SW 1271 (cell line): ENCODE results near the gene G3BP1.
"Not testable (repeated sequence)": the region's sequence is repeated elsewhere in the genome, so short reads cannot be mapped to it uniquely, and the experiment has no call there.

Experiments used
- DNase-seq, 2 experiments: peaks; one replicate each; lab custom pipeline; 2025; lab: John Stamatoyannopoulos, UW

Gene G3BP1

DNA sequence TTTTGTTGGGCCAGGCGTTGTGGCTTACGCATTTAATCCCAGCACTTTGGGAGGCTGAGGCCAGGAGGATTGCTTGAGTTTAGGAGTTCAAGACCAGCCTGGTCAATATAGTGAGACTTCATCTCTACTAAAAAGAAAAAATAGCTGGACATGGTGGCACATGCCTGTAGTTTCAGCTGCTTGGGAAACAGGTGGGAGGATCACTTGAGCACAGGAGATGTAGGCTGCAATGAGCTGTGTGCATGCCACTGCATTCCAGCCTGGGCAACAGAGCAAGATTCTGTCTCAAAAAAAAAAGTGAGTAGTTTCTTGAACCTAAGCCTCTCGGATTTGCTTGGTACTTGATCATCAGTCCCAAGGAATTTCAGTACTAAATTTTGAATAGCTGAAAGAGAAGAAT is 26.9 kb downstream of the G3BP1 start:
- no peak for DNase-seq

DNA sequence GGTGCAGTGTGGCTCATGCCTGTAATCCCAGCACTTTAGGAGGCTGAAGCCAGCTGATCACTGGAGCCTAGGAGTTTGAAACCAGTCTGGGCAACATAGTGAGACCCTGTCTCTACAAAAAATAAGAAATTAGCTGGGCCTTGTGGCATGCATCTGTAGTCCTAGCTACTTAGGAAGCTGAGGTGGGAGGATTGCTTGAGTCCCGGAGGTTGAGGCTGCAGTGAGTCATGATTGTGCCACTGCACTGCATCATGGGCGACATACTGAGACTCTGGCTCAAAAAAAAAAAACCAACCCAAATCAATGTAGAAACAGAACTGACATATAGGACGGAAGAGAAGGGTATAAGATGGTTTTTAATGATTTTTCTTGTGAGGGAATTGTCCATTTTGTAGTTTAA is 27.7 kb downstream of the G3BP1 start:
- peak; percentile 20 to 43 for DNase-seq

- no peak for DNase-seq
Measured at GRCh38 chr5:151800532-151800931, 28.8 kb downstream of the G3BP1 start.

GRCh38 chr5:151805414-151806223 is 33.9 kb downstream of the G3BP1 start:
- no peak for DNase-seq

DNA sequence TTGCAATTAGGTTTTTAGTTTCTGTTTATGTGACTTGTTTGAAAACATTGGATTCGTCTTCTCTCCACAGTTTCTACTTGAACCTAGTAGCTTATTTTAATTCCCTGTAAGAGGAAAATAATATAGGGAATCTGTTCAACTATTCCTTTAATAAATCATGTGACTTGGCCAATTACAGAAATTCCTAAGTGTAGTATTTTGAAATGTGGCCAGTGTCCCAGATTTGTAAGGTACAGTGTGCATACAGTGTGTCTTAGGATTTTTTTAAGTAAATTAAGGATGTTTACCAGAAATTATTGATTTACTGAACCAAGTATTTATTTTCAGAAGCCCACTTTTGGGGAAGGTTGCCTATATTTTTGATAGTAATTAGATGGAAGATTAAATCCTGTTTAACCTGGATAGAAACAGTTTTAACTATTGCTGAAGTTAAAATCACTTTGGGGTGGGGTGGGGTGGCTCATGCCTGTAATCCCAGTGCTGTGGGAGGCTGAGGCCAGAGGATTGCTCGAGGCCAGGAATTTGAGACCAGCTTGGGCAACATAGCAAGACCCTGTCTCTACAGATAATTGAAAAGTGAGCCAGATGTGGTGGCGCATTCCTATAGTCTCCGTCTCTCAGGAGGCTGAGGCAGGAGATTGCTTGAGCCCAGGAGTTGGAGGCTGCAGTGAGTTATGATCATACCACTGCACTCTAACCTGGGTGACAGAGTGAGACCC is 36.9 kb downstream of the G3BP1 start:
- DNase-seq = no peak

DNA sequence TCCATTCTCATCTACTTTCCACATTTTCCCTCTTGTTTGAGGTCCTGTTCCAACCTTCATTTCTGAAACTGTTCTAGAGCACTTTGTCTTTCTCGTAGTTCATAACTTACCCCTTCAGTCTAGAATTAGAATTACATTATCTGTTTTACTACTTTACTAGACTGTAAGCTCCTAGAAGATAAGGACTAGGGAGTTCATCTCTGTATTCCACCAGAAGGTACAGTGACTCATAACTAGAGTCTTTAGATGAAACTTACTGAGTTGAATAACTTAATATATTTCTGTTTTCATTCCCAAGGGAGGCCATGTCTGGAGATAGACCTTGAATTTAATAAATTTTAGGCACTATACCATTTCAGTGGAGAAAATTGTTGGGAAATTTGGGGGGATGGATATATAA is 38.7 kb downstream of the G3BP1 start:
- no peak for DNase-seq

GRCh38 chr5:151810897-151811296 is 39.1 kb downstream of the G3BP1 start:
- DNase-seq = no peak

GRCh38 chr5:151811593-151812321 is 40.0 kb downstream of the G3BP1 start:
- no peak for DNase-seq

DNA sequence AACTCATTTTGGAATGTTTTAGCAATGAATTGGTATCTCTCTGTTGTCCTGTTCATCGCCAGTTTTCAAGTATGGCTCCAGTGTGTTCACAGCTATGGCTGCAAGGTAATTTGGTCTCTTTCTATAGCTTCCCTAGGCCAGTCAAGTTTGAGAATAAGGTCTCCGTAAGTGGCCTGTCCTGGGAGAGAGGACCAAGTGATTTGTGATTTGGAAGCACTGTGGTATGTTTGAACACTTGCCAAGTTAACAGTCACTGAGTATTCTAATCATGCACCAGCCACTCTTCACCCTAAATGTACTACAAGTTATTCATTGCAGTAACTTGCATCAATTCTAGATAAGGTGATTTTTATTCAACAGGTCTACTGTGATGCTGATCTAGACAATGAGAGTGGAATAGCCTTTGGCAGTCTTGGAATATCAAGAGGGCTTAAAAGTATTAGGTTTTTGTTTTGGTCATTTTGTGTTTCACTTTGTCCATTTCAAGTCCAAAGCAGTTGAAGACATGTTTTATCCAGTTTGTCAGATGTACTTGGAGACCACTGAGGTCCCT is 41.1 kb downstream of the G3BP1 start:
- no peak for DNase-seq

DNA sequence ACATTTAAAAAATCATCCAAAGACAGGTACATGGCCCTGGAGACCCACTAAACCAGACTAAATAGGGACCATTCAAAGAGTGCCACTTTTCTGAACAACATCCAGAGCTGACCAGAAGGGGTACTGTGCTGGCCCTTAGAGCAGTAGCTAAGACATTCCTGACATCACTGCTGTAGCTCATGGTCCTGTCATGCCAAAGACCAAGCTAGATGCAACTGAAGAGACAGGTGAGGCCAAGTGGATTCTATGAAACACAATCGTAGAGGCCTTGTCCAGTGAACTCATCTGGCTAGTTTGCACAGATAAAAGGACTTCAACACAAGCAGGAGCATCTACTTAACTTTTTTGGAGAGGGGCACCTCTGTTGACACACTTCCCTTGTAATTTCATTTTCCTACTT is 43.3 kb downstream of the G3BP1 start:
- DNase-seq = no peak

DNA sequence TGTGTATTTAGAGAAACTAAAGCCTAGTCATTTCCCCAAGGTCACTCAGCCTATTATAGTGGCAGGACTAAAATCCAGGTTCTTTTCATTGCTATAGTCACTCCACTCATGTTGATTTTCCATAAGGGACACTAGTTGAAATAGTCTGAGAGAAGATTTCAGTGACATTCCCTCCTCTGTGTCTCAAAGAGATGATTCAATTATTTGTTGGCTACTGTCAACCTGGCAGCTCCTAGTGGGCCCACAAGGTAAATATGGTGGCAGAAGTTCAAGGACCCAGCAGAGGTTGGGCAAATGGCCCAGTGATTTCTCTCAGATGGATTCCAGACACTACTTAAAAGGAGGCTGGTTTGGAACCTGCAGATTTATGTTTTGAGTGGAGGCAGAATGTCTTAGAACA is 48.1 kb downstream of the G3BP1 start:
- no peak for DNase-seq

DNA sequence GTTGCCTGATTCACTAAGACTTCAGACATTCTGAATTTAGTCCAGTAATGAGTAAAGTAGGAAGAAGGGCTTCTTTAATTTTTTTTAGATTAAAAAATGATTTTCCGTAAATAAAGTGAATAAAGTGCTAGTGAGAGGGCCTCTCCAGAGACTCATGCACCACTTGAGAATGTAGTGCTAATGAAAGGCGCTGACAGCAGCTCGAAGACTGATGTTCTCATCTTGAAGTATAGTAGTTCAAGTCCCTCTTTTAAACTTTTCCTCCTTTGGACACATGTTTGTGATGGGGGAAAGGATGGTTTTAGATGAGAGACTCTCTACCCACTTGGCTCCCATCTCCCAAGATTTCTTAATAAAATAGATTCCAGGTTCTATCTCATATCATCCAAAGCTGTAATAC is 48.5 kb downstream of the G3BP1 start:
- no peak for DNase-seq

GRCh38 chr5:151820903-151821302 is 49.1 kb downstream of the G3BP1 start:
- no peak for DNase-seq

- DNase-seq = no peak
Measured at GRCh38 chr5:151822141-151822540, 50.4 kb downstream of the G3BP1 start.

DNA sequence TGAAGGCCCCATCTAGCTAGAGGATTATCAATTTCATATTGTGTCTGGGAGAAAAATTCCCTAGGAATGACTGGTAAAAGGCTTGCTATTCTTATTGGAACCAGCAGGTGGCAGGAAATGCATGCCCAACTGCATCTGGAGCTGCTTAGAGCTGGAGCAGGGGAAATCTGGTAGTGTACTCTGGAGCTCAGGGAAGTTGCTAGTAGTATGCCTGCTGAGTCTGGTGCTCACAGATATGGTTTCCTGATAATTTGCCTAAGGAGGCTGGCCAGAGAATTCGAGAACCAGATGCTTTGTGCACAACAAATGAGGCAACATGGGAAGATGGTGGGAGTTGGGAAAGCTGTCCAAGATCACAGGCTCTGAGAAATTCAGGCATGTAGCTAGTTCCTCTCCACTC is 53.7 kb downstream of the G3BP1 start:
- DNase-seq = peak in 1 of 2 experiments; percentile 76

GRCh38 chr5:151829370-151829769 is 57.6 kb downstream of the G3BP1 start:
- DNase-seq = no peak

- not testable (repeated sequence) for DNase-seq
Measured at GRCh38 chr5:151832843-151833242, 61.1 kb downstream of the G3BP1 start.

DNA sequence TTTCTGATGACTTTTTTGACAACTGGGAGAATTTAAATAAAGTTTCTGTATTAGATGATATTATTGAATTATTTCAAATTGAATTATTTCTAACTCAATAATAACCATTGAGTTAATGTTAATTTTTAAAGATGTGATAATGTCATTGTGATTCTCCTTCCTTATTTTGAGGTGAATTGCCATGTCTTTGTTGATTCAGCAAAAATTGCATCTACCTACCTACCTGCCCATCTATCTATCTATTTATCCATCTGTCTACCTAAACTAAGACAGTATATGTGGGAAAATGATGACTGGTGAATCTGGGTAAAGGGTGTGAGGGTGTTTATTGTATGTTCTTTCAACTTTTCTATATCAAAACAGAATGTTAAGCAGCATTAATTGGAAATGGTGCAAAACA is 75.0 kb downstream of the G3BP1 start:
- DNase-seq = no peak

GRCh38 chr5:151847871-151848270 is 76.1 kb downstream of the G3BP1 start:
- no peak for DNase-seq

DNA sequence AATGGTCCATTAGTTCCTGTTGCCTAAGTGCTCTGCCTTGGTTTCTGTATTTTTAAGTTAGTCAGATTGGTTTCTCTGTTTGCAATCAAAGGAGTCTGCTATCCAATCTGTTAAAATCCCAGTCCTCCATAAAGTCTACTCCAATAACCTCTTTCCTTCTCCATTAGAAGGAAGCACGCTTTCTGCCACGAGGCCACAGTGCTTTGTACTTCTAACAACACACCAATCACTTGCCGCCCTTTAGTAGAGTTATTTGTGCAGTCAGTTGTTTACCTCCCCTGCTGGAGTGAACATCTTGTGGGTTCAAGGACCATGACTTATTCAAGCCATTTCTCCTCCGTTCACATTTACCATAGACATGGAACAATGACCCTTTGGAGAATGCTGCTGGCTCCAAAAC is 83.9 kb downstream of the G3BP1 start:
- DNase-seq = no peak

GRCh38 chr5:151856861-151857260 is 85.1 kb downstream of the G3BP1 start:
- DNase-seq = no peak

GRCh38 chr5:151860867-151861266 is 89.1 kb downstream of the G3BP1 start:
- DNase-seq = not testable (repeated sequence)
